Activated T-helper 17 cell treated with anti-CD3 and anti-CD28 coated beads, Interleukin-2, amount 50 U/mL, for 72 hours (primary cell): ENCODE measurements around the gene KSR1. TPM values are rescaled to one million over a fixed set of nuclear protein-coding genes. Genes with fewer than 3 reads are reported as not detected.
"Not testable (repeated sequence)": the region's sequence is repeated elsewhere in the genome, so short reads cannot be mapped to it uniquely, and the experiment has no call there.

Experiments
- ATAC-seq: fragments of 150-1000 bp; cut with Tn5 transposase; replicated peaks from 2 replicates; pipeline ENCODE4 v1.10.0; 2021; ENCODE audit warnings: mild to moderate bottlenecking, moderate library complexity
- H3K27ac Mint-ChIP-seq: one replicate; pipeline ENCODE4 v1.8.0; 2022; ENCODE audit warnings: mixed read lengths
- H3K27me3 Mint-ChIP-seq: one replicate; pipeline ENCODE4 v1.8.0; 2022; ENCODE audit warnings: mixed read lengths
- H3K36me3 Mint-ChIP-seq: one replicate; pipeline ENCODE4 v1.8.0; 2022; ENCODE audit warnings: low read depth, mild to moderate bottlenecking, mixed read lengths
- H3K4me1 Mint-ChIP-seq: one replicate; pipeline ENCODE4 v1.8.0; 2022; ENCODE audit warnings: mixed read lengths
- H3K4me3 Mint-ChIP-seq: one replicate; pipeline ENCODE4 v1.8.0; 2022; ENCODE audit warnings: mild to moderate bottlenecking, mixed read lengths
- H3K9me3 Mint-ChIP-seq: one replicate; pipeline ENCODE4 v1.8.0; 2022; ENCODE audit warnings: mixed read lengths
- total RNA-seq, 2 donors: library from RNA; stranded (reverse); gene quantifications; one replicate each; pipeline ENCODE4 v1.2.3, GENCODE V29; 2022

KSR1 gene
- total RNA-seq, 2 donors from 2014 or later, result 46.1 to 52.6 TPM

GRCh38 chr17:27634776-27635175 lies 178.5 kb downstream of the KSR1 start:
- no peak for ATAC-seq
- Mint-ChIP-seq H3K9me3 (no peaks in the 10 kb centered on the region), H3K27me3 (no peaks in the 10 kb centered on the region), H3K27ac (peak overlapping the region; percentile 36), H3K36me3 (peaks cover 5% of the 10 kb centered on the region), H3K4me1 (peaks cover 34% of the 10 kb centered on the region), H3K4me3 (no peak overlapping the region)

GRCh38 chr17:27635275-27635823 lies 179.1 kb downstream of the KSR1 start:
- no peak overlapping the region for H3K4me3 Mint-ChIP-seq
- no peaks in the 10 kb centered on the region for H3K9me3 Mint-ChIP-seq
- H3K4me1 Mint-ChIP-seq, result peaks cover 28% of the 10 kb centered on the region
- no peak for ATAC-seq
- peak overlapping the region; percentile 59 for H3K27ac Mint-ChIP-seq
- no peaks in the 10 kb centered on the region for H3K27me3 Mint-ChIP-seq
- H3K36me3 Mint-ChIP-seq, result peaks cover 11% of the 10 kb centered on the region

GRCh38 chr17:27636005-27636520 lies 179.8 kb downstream of the KSR1 start:
- Mint-ChIP-seq H3K4me1 (peaks cover 22% of the 10 kb centered on the region), H3K27ac (peak overlapping the region; percentile 59), H3K36me3 (peaks cover 18% of the 10 kb centered on the region)
- not testable (repeated sequence) for H3K9me3 Mint-ChIP-seq, ATAC-seq, H3K4me3 Mint-ChIP-seq, H3K27me3 Mint-ChIP-seq

DNA sequence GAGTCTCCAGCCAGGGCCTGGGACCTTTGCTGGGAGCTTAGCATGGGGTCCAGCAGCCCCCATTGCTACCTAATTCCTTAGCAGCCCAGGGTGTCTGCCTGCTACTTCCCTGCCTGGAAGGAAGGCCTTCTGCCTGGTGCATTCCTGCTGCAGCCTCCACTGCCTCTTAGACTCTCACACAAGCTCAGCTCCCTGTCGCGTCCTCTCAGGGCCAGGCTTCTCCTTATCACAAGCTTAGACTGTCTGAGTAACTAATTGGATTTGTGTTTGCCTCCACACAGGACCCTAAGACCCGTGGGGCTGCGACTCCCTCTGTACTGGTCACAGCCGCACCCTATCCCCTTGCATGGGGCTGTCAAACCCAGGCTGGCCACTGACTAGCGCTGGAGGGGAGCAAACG lies 181.6 kb downstream of the KSR1 start:
- ATAC-seq, H3K27me3 Mint-ChIP-seq: not testable (repeated sequence)

GRCh38 chr17:27638415-27638914 lies 182.2 kb downstream of the KSR1 start:
- H3K27me3 Mint-ChIP-seq, ATAC-seq, H3K27ac Mint-ChIP-seq, H3K4me3 Mint-ChIP-seq, H3K9me3 Mint-ChIP-seq: not testable (repeated sequence)
- H3K36me3 Mint-ChIP-seq, result peaks cover 28% of the 10 kb centered on the region
- H3K4me1 Mint-ChIP-seq, result peaks cover 13% of the 10 kb centered on the region

More for the DNA sequence above, 181.6 kb downstream of the KSR1 start:
- Mint-ChIP-seq H3K4me1 (peaks cover 13% of the 10 kb centered on the region), H3K36me3 (peaks cover 24% of the 10 kb centered on the region)
- H3K4me3 Mint-ChIP-seq, H3K9me3 Mint-ChIP-seq, H3K27ac Mint-ChIP-seq: not testable (repeated sequence)

- Mint-ChIP-seq H3K27me3 (no peaks in the 10 kb centered on the region), H3K4me3 (no peak overlapping the region), H3K4me1 (peaks cover under 1% of the 10 kb centered on the region), H3K36me3 (peaks cover 37% of the 10 kb centered on the region), H3K9me3 (no peaks in the 10 kb centered on the region), H3K27ac (no peak overlapping the region)
- ATAC-seq, result no peak
Measured at GRCh38 chr17:27640790-27641189, 184.5 kb downstream of the KSR1 start.

DNA sequence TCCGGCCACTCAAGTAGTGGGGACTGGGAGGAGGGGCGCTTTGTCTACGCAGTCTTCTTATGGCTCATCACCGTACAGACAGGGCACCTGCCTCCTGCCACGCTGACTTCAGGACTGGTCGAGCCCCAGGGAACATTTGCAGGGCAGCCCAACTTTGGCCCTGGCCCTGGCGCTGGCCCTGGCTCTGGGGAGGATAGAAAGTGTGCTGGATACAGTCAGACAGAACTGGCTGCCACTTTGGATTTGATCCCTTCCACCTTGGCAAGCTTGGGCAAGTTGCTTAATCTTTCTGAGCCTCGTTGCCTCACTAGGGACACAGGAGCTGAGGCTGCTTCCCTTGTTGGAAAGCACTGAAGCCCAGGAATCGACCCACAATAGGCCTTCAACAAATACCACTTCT lies 188.3 kb downstream of the KSR1 start:
- Mint-ChIP-seq H3K9me3 (no peaks in the 10 kb centered on the region), H3K4me3 (no peak overlapping the region), H3K4me1 (no peaks in the 10 kb centered on the region), H3K36me3 (peaks cover 36% of the 10 kb centered on the region), H3K27ac (no peak overlapping the region), H3K27me3 (no peaks in the 10 kb centered on the region)
- ATAC-seq, result no peak

- H3K36me3 Mint-ChIP-seq, result peaks cover 27% of the 10 kb centered on the region
- not testable (repeated sequence) for H3K27me3 Mint-ChIP-seq, H3K4me1 Mint-ChIP-seq, H3K9me3 Mint-ChIP-seq, H3K4me3 Mint-ChIP-seq, H3K27ac Mint-ChIP-seq
- peak; percentile 59 for ATAC-seq
Measured at GRCh38 chr17:27645621-27646020, 189.4 kb downstream of the KSR1 start.

DNA sequence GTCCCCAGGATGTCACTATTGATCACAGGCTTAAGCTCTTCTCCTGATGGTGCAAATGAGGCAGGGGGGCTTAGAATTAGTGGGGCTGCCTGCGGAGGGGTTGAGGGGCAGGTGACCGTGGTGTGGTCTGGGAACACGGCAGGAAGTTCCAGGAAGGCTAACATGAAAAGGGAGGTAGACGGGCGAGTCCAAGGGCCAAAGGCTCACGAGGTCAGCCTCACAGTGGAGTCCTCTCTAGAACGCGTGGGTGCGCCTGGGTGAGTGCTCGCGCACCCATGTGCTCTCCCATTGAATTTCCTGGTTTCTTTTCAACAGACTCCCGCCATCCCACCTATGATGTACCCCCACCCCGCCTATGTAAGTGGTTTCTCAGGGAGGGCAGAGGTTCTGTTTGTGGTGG lies 190.0 kb downstream of the KSR1 start:
- no peaks in the 10 kb centered on the region for H3K27me3 Mint-ChIP-seq
- no peak for ATAC-seq
- H3K27ac Mint-ChIP-seq, result no peak overlapping the region
- H3K4me1 Mint-ChIP-seq, result no peaks in the 10 kb centered on the region
- peaks cover 21% of the 10 kb centered on the region for H3K36me3 Mint-ChIP-seq
- H3K9me3 Mint-ChIP-seq, result no peaks in the 10 kb centered on the region
- H3K4me3 Mint-ChIP-seq, result no peak overlapping the region

DNA sequence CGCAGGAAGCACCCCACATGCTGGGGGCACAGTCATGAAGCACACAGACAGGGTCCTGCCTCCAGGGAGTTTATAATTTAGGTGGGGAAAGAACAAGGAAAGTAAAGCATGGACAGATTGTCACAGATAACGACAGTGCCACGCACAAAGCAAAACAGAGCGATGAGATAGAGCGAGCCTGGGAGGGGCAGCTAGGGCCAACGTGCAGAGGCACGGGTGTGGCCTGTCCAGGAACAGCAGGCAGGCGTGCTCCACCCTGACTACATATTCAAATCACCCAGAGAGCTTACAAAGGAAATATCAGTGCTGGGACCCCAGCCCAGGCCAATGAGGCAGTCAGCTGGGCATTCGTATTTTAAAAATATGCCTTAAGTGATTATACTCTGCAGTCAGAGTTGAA lies 191.5 kb downstream of the KSR1 start:
- H3K4me1 Mint-ChIP-seq, result peaks cover 3% of the 10 kb centered on the region
- H3K27me3 Mint-ChIP-seq, result no peaks in the 10 kb centered on the region
- no peak overlapping the region for H3K4me3 Mint-ChIP-seq
- peaks cover 17% of the 10 kb centered on the region for H3K36me3 Mint-ChIP-seq
- H3K9me3 Mint-ChIP-seq, result no peaks in the 10 kb centered on the region
- H3K27ac Mint-ChIP-seq, result peak overlapping the region; percentile 15
- ATAC-seq, result no peak

DNA sequence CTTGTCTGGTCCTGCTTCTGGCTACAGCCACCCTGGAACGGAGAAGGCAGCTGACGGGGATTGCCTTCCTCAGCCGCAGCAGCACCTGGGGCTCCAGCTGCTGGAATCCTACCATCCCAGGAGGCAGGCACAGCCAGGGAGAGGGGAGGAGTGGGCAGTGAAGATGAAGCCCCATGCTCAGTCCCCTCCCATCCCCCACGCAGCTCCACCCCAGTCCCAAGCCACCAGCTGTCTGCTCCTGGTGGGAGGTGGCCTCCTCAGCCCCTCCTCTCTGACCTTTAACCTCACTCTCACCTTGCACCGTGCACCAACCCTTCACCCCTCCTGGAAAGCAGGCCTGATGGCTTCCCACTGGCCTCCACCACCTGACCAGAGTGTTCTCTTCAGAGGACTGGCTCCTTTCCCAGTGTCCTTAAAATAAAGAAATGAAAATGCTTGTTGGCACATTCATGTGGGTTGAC lies 192.9 kb downstream of the KSR1 start:
- not testable (repeated sequence) for H3K9me3 Mint-ChIP-seq, H3K4me1 Mint-ChIP-seq, H3K27ac Mint-ChIP-seq

DNA sequence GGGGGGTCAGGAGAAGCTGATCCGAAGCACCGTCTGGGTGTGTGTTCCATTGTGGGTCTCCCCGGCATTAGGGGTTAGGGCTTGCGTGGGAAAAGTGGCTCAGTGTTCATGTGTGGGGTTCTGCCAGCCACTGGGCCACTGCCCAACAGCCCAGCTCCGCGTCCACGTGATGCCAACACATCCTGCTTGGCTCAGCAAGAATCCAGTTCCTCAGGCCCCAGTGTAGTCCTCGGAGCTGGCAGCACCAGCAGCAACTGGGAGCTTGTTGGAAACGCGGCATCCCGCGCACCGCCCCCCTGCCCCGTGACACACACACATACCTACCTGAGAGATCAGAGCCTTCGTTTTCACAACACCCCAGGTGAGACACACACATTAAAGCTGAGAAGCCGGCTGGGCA lies 193.7 kb downstream of the KSR1 start:
- H3K4me1 Mint-ChIP-seq, result peaks cover 9% of the 10 kb centered on the region
- H3K27me3 Mint-ChIP-seq, result no peaks in the 10 kb centered on the region
- ATAC-seq, result no peak
- H3K4me3 Mint-ChIP-seq, result no peak overlapping the region
- no peak overlapping the region for H3K27ac Mint-ChIP-seq
- H3K9me3 Mint-ChIP-seq, result no peaks in the 10 kb centered on the region
- H3K36me3 Mint-ChIP-seq, result peaks cover 4% of the 10 kb centered on the region

More for the DNA sequence above, 192.9 kb downstream of the KSR1 start:
- H3K36me3 Mint-ChIP-seq, ATAC-seq, H3K27me3 Mint-ChIP-seq, H3K4me3 Mint-ChIP-seq: not testable (repeated sequence)

GRCh38 chr17:27650836-27651235 lies 194.6 kb downstream of the KSR1 start:
- no peaks in the 10 kb centered on the region for H3K9me3 Mint-ChIP-seq

GRCh38 chr17:27651411-27652345 lies 195.4 kb downstream of the KSR1 start:
- ATAC-seq, result peak; percentile 60
- no peaks in the 10 kb centered on the region for H3K27me3 Mint-ChIP-seq
- peaks cover 4% of the 10 kb centered on the region for H3K36me3 Mint-ChIP-seq
- no peak overlapping the region for H3K4me3 Mint-ChIP-seq
- H3K4me1 Mint-ChIP-seq, result peaks cover 9% of the 10 kb centered on the region
- H3K9me3 Mint-ChIP-seq, result no peaks in the 10 kb centered on the region
- no peak overlapping the region for H3K27ac Mint-ChIP-seq

More at GRCh38 chr17:27650836-27651235, 194.6 kb downstream of the KSR1 start:
- H3K4me1 Mint-ChIP-seq, result peaks cover 9% of the 10 kb centered on the region
- no peaks in the 10 kb centered on the region for H3K27me3 Mint-ChIP-seq
- H3K4me3 Mint-ChIP-seq, result no peak overlapping the region
- ATAC-seq, result no peak
- H3K36me3 Mint-ChIP-seq, result peaks cover 4% of the 10 kb centered on the region
- no peak overlapping the region for H3K27ac Mint-ChIP-seq
